ENCODE measurements around the gene COMTD1. TPM values are rescaled to one million over a fixed set of nuclear protein-coding genes. Genes with fewer than 3 reads are reported as not detected.

Gene COMTD1
- total and polyA plus RNA-seq, 12 donors, result 2.0 to 137 (median 32.7) TPM

DNA sequence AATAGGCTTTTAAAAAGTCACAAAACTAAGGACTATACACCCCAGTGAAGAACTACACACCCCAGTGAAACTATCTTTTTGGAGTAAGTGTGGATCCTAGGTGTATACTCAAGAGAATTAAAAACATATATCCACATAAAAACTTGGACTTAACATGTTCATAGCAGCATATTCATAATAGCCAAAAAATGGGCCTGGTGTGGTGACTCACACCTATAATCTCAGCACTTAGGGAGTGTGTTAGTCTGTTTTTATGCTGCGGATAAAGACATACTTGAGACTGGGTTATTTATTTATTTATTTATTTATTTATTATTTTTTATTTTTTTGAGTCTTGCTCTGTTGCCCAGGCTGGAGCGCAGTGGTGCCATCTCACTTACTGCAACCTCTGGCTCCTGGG is 19.0 kb upstream of the COMTD1 start:
- no peaks in the 10 kb centered on the region for H3K4me1 ChIP-seq (replicated peaks in 1 of 2)
- H3K36me3 ChIP-seq (replicated peaks in 1 of 2), result no peaks in the 10 kb centered on the region
- no peaks in the 10 kb centered on the region for H3K27me3 ChIP-seq
- peaks cover 0 to 11% (median 0%) of the 10 kb centered on the region in 3 donors for H3K9me3 ChIP-seq (replicated peaks in 1 of 3)
- DNase-seq, result no peak
- H3K27ac ChIP-seq, result no peak overlapping the region
- no peak overlapping the region for H3K4me3 ChIP-seq
- 97 to 100% (median 100%) methylated on average over 2 of the region's 2 CpGs for WGBS, 4 donors
- intact Hi-C loops (cut with DNase I), result no loop called here
- no peak for TF ChIP-seq POLR2A (IDR thresholded peaks at IDR 0.05)
- TF ChIP-seq, protein P1, sequence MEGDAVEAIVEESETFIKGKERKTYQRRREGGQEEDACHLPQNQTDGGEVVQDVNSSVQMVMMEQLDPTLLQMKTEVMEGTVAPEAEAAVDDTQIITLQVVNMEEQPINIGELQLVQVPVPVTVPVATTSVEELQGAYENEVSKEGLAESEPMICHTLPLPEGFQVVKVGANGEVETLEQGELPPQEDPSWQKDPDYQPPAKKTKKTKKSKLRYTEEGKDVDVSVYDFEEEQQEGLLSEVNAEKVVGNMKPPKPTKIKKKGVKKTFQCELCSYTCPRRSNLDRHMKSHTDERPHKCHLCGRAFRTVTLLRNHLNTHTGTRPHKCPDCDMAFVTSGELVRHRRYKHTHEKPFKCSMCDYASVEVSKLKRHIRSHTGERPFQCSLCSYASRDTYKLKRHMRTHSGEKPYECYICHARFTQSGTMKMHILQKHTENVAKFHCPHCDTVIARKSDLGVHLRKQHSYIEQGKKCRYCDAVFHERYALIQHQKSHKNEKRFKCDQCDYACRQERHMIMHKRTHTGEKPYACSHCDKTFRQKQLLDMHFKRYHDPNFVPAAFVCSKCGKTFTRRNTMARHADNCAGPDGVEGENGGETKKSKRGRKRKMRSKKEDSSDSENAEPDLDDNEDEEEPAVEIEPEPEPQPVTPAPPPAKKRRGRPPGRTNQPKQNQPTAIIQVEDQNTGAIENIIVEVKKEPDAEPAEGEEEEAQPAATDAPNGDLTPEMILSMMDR (IDR thresholded peaks at IDR 0.05), result no peak

DNA sequence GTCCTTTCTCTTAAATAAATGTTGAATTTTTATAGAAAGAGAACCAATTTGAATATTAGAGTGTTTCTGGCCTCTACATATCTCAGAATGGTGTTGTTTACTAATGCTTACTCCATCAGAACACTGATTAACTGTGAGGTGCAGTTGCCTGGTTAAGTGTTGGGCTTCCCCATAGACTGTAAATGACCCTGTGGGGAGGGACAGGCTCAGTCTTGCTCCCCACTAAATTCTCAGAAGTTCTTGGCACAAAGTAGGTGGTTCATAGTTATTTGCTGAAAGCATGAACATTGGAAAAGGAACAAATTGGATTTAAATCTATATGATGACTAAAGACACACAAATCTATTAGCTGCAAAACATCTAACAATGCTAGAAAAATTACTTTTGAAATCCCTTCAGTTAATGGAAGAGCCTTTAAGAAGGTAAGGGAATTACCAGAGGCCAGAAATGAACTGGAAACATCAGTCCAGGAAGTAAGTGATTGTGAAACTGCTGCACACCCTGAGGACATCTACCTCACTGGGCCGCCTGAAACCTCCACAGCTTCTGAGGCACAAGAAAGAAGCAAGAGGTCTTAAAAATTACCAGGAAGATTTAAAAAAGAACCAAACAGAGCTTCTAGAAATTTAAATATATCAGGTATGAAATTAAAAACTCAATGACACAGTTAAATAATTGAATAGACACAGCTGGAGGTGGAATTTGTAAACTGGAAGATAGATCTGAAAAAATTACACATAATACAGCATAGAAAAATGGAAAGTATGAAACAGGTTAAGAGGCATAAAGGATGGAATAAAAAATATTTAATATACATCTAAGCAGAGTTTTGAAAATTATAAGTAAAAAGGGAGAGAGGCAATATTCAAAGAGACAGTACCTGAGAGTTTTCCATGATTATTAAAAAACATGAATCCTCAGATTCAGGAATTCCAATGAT is 17.8 kb upstream of the COMTD1 start:
- no peaks in the 10 kb centered on the region for H3K4me1 ChIP-seq (replicated peaks in 1 of 2)
- no peaks in the 10 kb centered on the region for H3K27me3 ChIP-seq
- TF ChIP-seq, protein P1 (IDR thresholded peaks at IDR 0.05), result no peak
- TF ChIP-seq POLR2A (IDR thresholded peaks at IDR 0.05), result no peak
- H3K36me3 ChIP-seq (replicated peaks in 1 of 2), result no peaks in the 10 kb centered on the region
- intact Hi-C loops (cut with DNase I), result no loop called here
- peaks cover 0 to 11% (median 0%) of the 10 kb centered on the region in 3 donors for H3K9me3 ChIP-seq (replicated peaks in 1 of 3)
- no peak for DNase-seq
- no peak overlapping the region for H3K4me3 ChIP-seq
- WGBS, 4 donors, result 88 to 97% (median 97%) methylated on average over 1 of the region's 1 CpG
- H3K27ac ChIP-seq, result no peak overlapping the region

DNA sequence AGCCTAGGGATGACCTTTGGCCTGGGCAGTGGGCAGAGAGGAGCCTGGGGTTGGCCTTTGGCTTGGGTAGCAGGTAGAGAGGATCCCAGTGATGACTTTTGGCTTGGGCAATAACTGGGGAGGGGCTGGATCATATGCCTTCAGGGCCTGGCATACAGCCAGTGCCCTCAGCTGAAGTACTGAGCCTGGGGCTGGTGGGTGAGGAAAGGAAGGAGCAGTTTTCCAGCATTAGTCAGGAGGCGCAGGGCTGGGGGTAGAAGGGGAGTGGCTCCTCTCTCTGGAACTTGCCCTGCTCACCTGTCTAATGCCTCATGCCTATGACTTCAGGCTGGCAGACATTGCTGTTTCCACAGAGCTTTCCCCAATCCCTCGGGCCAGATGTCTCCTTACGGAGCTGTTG is 15.2 kb upstream of the COMTD1 start:
- DNase-seq, result no peak
- H3K9me3 ChIP-seq (replicated peaks in 1 of 3), result peaks cover 0 to 11% (median 0%) of the 10 kb centered on the region in 3 donors
- TF ChIP-seq, protein P1 (IDR thresholded peaks at IDR 0.05), result no peak
- TF ChIP-seq POLR2A (IDR thresholded peaks at IDR 0.05), result no peak
- 75 to 100% (median 91%) methylated on average over 2 to 3 of the region's 3 CpGs for WGBS, 4 donors
- no peak overlapping the region for H3K4me3 ChIP-seq
- no peaks in the 10 kb centered on the region for H3K36me3 ChIP-seq (replicated peaks in 1 of 2)
- intact Hi-C loops (cut with DNase I), result no loop called here
- no peaks in the 10 kb centered on the region for H3K27me3 ChIP-seq
- no peak overlapping the region for H3K27ac ChIP-seq
- H3K4me1 ChIP-seq (replicated peaks in 1 of 2), result no peaks in the 10 kb centered on the region

DNA sequence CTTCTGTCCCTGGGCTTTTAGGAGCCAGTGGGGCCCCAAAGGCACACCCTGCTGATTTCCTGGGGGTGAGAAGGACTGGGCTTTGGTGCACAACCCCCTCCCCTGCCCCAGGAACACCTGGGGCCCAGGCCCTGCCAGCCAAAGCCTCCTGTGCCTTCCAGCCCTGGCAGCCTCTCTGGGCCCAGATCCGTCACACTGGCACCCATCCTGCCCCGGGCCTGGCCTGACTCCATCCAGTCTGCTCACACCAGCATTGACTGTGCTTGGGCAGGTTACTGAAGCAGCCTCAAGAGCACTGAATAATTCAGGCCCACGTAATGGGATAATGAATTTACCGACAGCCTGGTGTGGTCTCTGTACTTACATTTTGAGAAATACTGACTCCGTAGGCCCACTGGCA is 12.0 kb upstream of the COMTD1 start:
- TF ChIP-seq, protein P1 (IDR thresholded peaks at IDR 0.05), result no peak
- TF ChIP-seq POLR2A (IDR thresholded peaks at IDR 0.05), result no peak
- WGBS, 4 donors, result 83 to 93% (median 92%) methylated on average over 2 to 5 of the region's 5 CpGs
- Histone ChIP-seq H3K27me3 (no peaks in the 10 kb centered on the region), H3K27ac (no peak overlapping the region), H3K4me3 (no peak overlapping the region), H3K9me3 (replicated peaks in 1 of 3) (no peaks in the 10 kb centered on the region), H3K4me1 (replicated peaks in 1 of 2) (no peaks in the 10 kb centered on the region), H3K36me3 (replicated peaks in 1 of 2) (no peaks in the 10 kb centered on the region)
- intact Hi-C loops (cut with DNase I), result no loop called here
- no peak for DNase-seq
